Fibroblast of villous mesenchyme (primary cell): ENCODE measurements around the gene RAB40C. TPM values are rescaled to one million over a fixed set of nuclear protein-coding genes. Genes with fewer than 3 reads are reported as not detected.

ENCODE experiments used
- DNase-seq: peaks from one replicate; pipeline ENCODE4 v3.0.0-alpha.2; 2010; ENCODE audit warnings: low read depth
- H3K4me3 ChIP-seq: 2 replicates; pipeline ENCODE4 v1.5.1; 2011; ENCODE audit warnings: low read depth, mild to moderate bottlenecking, low read length
- CTCF ChIP-seq: IDR thresholded peaks from 2 replicates; pipeline ENCODE4 v1.5.1; 2012; ENCODE audit warnings: low read depth, mild to moderate bottlenecking, low read length; ENCODE audit not compliant: insufficient read depth
- total RNA-seq: library from RNA; depleted of rRNA; stranded (reverse); fragments of >200 nt; gene quantifications from 2 replicates; pipeline ENCODE4 v1.2.3, GENCODE V29; 2012

Gene RAB40C
- total RNA-seq, 1 donor = 9.9 TPM

GRCh38 chr16:673399-673991 lies 83.6 kb downstream of the RAB40C start:
- no peak overlapping the region for H3K4me3 ChIP-seq
- no peak for DNase-seq

GRCh38 chr16:674214-674881 lies 84.5 kb downstream of the RAB40C start:
- no peak overlapping the region for H3K4me3 ChIP-seq
- no peak for TF ChIP-seq CTCF
- DNase-seq = no peak

More at GRCh38 chr16:673399-673991, 83.6 kb downstream of the RAB40C start:
- TF ChIP-seq CTCF = no peak

GRCh38 chr16:674968-675883 lies 85.4 kb downstream of the RAB40C start, which contains the start of gene RHBDL1:
Gene RHBDL1, plus strand, starts transcription at chr16:675671. Its CDS starts 120 bp downstream, at chr16:675791.
- H3K4me3 ChIP-seq = peak within 1 kb of the TSS; percentile 52
- no peak for TF ChIP-seq CTCF
- DNase-seq = peak; percentile 42

GRCh38 chr16:675884-676564 lies 86.2 kb downstream of the RAB40C start:
- no peak for DNase-seq
- TF ChIP-seq CTCF = no peak
- H3K4me3 ChIP-seq = peak overlapping the region; percentile 52

GRCh38 chr16:676565-676902 lies 86.7 kb downstream of the RAB40C start:
- no peak for DNase-seq
- no peak overlapping the region for H3K4me3 ChIP-seq
- no peak for TF ChIP-seq CTCF

- DNase-seq = no peak
- no peak for TF ChIP-seq CTCF
- no peak overlapping the region for H3K4me3 ChIP-seq
Observed at GRCh38 chr16:676913-677312, 87.0 kb downstream of the RAB40C start.
